CD14-positive monocyte (primary cell): ENCODE results near the gene KCNQ1OT1. TPM values are rescaled to one million over a fixed set of nuclear protein-coding genes. Genes with fewer than 3 reads are reported as not detected.

Experiments used
- DNase-seq, 3 donors: peaks; one replicate each; pipeline ENCODE4 v3.0.0-alpha.2; 2011 to 2022
- H2AFZ ChIP-seq: 2 replicates; pipeline ENCODE4 v1.6.0; 2012; ENCODE audit warnings: mild to moderate bottlenecking, low read depth, low read length, inconsistent platforms; ENCODE audit not compliant: insufficient read depth, poor library complexity, severe bottlenecking
- H3K27ac ChIP-seq, 2 donors: 1 replicate in 1 of 2; 2 replicates in 1 of 2; pipeline ENCODE4 v1.5.1; 2012 to 2013; ENCODE audit warnings: low read length in 2 of 2, control low read depth in 1 of 2, inconsistent platforms in 1 of 2, low read depth in 1 of 2, mild to moderate bottlenecking in 1 of 2
- H3K27me3 ChIP-seq, 2 donors: one replicate each; pipeline versions ENCODE4 v1.6.0 to v1.6.1; 2011 to 2013; ENCODE audit warnings: low read length in 2 of 2; ENCODE audit not compliant: control insufficient read depth in 2 of 2, insufficient read depth in 2 of 2
- H3K36me3 ChIP-seq, 2 donors: replicated peaks in 1 of 2; 1 replicate in 1 of 2; 2 replicates in 1 of 2; pipeline versions ENCODE4 v1.5.1 to v1.6.1; 2012 to 2013; ENCODE audit warnings: low read length in 2 of 2, control low read depth in 1 of 2, inconsistent platforms in 1 of 2, mild to moderate bottlenecking in 1 of 2; ENCODE audit not compliant: insufficient read depth in 2 of 2, control insufficient read depth in 1 of 2
- H3K4me1 ChIP-seq, 2 donors: 1 replicate in 1 of 2; 2 replicates in 1 of 2; pipeline versions ENCODE4 v1.5.1 to v1.6.1; 2012 to 2013; ENCODE audit warnings: low read length in 2 of 2, control low read depth in 1 of 2, inconsistent platforms in 1 of 2, mild to moderate bottlenecking in 1 of 2, moderate library complexity in 1 of 2; ENCODE audit not compliant: insufficient read depth in 2 of 2, control insufficient read depth in 1 of 2
- H3K4me2 ChIP-seq: replicated peaks from 2 replicates; pipeline ENCODE3; 2012; ENCODE audit warnings: low read length, moderate library complexity, mild to moderate bottlenecking; ENCODE audit not compliant: poor library complexity, severe bottlenecking; ENCODE audit errors: extremely low read depth
- H3K4me3 ChIP-seq, 3 experiments: fragments of 200-600 bp in 1 of 3; sonication (generic) in 1 of 3; replicated peaks in 1 of 3; 1 replicate in 2 of 3; 2 replicates in 1 of 3; pipeline ENCODE4 v1.5.1; 2011 to 2013; ENCODE audit warnings: low read length in 3 of 3, mild to moderate bottlenecking in 3 of 3, control low read depth in 2 of 3, low read depth in 2 of 3, inconsistent platforms in 1 of 3, moderate library complexity in 1 of 3
- H3K79me2 ChIP-seq: 2 replicates; pipeline ENCODE4 v1.6.0; 2012; ENCODE audit warnings: mild to moderate bottlenecking, control low read depth, inconsistent platforms, low read length, moderate library complexity; ENCODE audit not compliant: insufficient read depth
- H3K9ac ChIP-seq: 2 replicates; pipeline ENCODE4 v1.6.0; 2017; ENCODE audit warnings: low read length, mild to moderate bottlenecking; ENCODE audit not compliant: insufficient read depth, poor library complexity, severe bottlenecking
- H3K9me3 ChIP-seq, 2 donors: replicated peaks in 1 of 2; 1 replicate in 1 of 2; 2 replicates in 1 of 2; pipeline versions ENCODE4 v1.5.1 to v1.6.1; 2012 to 2013; ENCODE audit warnings: low read length in 2 of 2, control low read depth in 1 of 2; ENCODE audit not compliant: control insufficient read depth in 1 of 2, insufficient read depth in 1 of 2
- H4K20me1 ChIP-seq: 2 replicates; pipeline ENCODE4 v1.6.0; 2012; ENCODE audit warnings: mild to moderate bottlenecking, low read length, control low read depth, moderate library complexity; ENCODE audit not compliant: insufficient read depth
- H3K27ac Mint-ChIP-seq, 7 donors: one replicate each; pipeline ENCODE4 v1.8.0; 2020; ENCODE audit warnings: mild to moderate bottlenecking in 7 of 7, mixed read lengths in 7 of 7, moderate library complexity in 6 of 7, inconsistent platforms in 2 of 7
- H3K27me3 Mint-ChIP-seq, 3 donors: one replicate each; pipeline ENCODE4 v1.8.0; 2021 to 2022; ENCODE audit warnings: low read depth in 3 of 3, mild to moderate bottlenecking in 3 of 3, mixed read lengths in 3 of 3, moderate library complexity in 3 of 3, inconsistent platforms in 1 of 3
- H3K36me3 Mint-ChIP-seq, 2 donors: one replicate each; pipeline ENCODE4 v1.8.0; 2020; ENCODE audit warnings: mixed read lengths in 2 of 2, inconsistent platforms in 1 of 2, mild to moderate bottlenecking in 1 of 2
- H3K4me1 Mint-ChIP-seq: one replicate; pipeline ENCODE4 v1.8.0; 2020; ENCODE audit warnings: mild to moderate bottlenecking, mixed read lengths
- H3K4me3 Mint-ChIP-seq, 2 donors: one replicate each; pipeline ENCODE4 v1.8.0; 2020; ENCODE audit warnings: mild to moderate bottlenecking in 2 of 2, mixed read lengths in 2 of 2, moderate library complexity in 1 of 2
- H3K9me3 Mint-ChIP-seq, 7 donors: one replicate each; pipeline ENCODE4 v1.8.0; 2020 to 2022; ENCODE audit warnings: mixed read lengths in 7 of 7, mild to moderate bottlenecking in 6 of 7, moderate library complexity in 6 of 7, inconsistent platforms in 2 of 7
- WGBS: methylation state at CpG from one replicate; pipeline ENCODE4 v1.1.5; 2013; ENCODE audit warnings: missing lambda C conversion rate; ENCODE audit not compliant: insufficient coverage; 5-methylcytosine and 5-hydroxymethylcytosine counted together
- intact Hi-C, 2 donors: fragments of 100-400 bp; cut with micrococcal nuclease; formaldehyde crosslinking; loops; one replicate each; pipeline versions ENCODE4 v1.15.0 to v1.15.1; 2023
- polyA plus RNA-seq, 3 donors: library from polyadenylated mRNA; depleted of rRNA in 1 of 3; unstranded in 2 of 3; stranded (reverse) in 1 of 3; fragments of 300-500 nt in 2 of 3; fragments of >200 nt in 1 of 3; fragmentation: Illumina TruSeq in 2 of 3; gene quantifications; 1 replicate in 2 of 3; 2 replicates in 1 of 3; pipeline ENCODE4 v1.2.3, GENCODE V29; 2012 to 2021
- TF ChIP-seq, protein P1 (sequence below): fragments of 200-600 bp; IDR thresholded peaks from one replicate; pipeline ENCODE4 v1.8.0; 2022; ENCODE audit warnings: antibody characterized with exemption, mild to moderate bottlenecking

The KCNQ1OT1 gene
- polyA plus RNA-seq, 3 donors = 0.01 to 0.04 (median 0.03) TPM

DNA sequence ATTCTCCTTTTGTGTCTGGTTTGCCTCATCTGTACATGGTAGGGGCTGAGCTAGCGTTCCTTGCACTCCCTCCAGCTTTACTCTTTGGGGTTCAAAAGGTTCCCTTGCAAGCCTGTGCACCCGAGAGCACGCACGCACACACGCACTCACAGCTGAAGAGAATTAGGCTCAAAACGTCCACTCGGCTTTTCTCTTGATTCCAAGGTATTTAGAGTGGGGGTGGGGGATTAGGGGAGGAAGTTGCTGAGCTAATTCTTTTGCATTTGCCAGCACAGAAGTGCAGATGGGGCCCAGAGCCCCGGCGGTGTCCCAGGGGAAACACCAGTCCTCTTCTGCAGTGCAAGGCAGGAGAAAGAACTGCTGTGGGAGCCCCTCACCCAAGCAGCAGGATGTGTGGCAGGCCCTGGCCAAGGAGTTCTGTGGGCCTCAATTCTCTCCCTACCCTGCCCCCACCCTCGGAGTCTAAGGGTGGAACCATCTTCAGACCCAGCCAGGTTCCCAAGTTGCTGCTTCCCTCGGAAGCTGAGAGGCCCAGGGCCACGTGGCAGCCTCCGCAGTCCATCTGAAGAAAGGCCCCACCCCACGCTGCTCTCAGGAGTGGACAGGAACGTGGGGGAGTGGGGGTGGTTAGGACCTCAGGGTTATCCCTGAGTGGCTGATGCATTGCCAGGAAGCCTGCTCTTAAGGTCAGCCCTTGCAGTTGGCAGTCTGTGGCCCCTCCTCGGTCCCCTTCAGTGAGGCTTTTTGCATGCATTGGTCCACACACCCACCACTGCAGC, 3.8 kb upstream of the KCNQ1OT1 start:
- 70% methylated on average over 8 of the region's 16 CpGs for WGBS
- Histone ChIP-seq H4K20me1 (peaks cover 84% of the 10 kb centered on the region), H3K79me2 (peaks cover 7% of the 10 kb centered on the region), H3K36me3 (peaks cover 0 to 11% of the 10 kb centered on the region in 2 donors), H2AFZ (no peak overlapping the region), H3K27me3 (no peaks in the 10 kb centered on the region), H3K4me2 (no peak overlapping the region), H3K27ac (no peak overlapping the region), H3K9me3 (peaks cover 7 to 22% of the 10 kb centered on the region in 2 donors), H3K4me3 (no peak overlapping the region), H3K4me1 (peaks cover 18 to 20% of the 10 kb centered on the region in 2 donors), H3K9ac (no peak overlapping the region)
- Mint-ChIP-seq H3K27ac (no peak overlapping the region), H3K36me3 (peaks cover 23 to 27% of the 10 kb centered on the region in 2 donors), H3K9me3 (peaks cover 7 to 13% (median 10%) of the 10 kb centered on the region in 7 donors), H3K27me3 (peaks cover 2 to 7% (median 4%) of the 10 kb centered on the region in 3 donors), H3K4me3 (no peak overlapping the region), H3K4me1 (peaks cover 22% of the 10 kb centered on the region)
- intact Hi-C loops = no loop called here
- TF ChIP-seq, protein P1, sequence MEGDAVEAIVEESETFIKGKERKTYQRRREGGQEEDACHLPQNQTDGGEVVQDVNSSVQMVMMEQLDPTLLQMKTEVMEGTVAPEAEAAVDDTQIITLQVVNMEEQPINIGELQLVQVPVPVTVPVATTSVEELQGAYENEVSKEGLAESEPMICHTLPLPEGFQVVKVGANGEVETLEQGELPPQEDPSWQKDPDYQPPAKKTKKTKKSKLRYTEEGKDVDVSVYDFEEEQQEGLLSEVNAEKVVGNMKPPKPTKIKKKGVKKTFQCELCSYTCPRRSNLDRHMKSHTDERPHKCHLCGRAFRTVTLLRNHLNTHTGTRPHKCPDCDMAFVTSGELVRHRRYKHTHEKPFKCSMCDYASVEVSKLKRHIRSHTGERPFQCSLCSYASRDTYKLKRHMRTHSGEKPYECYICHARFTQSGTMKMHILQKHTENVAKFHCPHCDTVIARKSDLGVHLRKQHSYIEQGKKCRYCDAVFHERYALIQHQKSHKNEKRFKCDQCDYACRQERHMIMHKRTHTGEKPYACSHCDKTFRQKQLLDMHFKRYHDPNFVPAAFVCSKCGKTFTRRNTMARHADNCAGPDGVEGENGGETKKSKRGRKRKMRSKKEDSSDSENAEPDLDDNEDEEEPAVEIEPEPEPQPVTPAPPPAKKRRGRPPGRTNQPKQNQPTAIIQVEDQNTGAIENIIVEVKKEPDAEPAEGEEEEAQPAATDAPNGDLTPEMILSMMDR = no peak
- no peak for DNase-seq

DNA sequence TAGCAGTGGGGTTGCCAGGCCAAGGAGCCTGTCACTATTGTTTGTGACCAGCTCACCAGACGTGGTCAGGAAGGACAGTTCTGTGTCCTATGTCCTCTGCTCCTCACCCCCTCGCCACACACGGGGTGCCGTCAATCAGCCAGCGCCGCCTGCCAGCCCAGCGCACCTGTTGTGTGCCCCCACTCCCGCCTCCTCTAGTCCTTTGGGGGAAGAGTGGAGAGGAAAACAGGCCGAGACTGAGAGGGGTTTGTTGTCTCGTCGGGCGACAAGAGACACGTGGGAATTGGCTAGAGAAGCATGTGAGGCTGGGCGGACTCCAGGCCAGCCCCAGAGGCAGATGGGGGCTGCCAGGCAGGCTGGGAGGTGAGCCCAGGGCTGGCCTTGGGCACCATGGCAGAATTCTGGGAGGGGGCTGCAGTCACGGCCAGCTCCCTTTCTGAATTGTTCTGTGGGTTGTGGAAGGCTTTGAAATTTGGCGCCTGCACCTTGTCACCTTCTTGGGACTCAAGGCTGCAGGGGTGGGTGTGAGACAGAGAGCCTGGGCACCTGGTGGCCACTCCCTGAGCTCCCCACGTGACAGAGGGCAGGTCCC, 3.1 kb upstream of the KCNQ1OT1 start:
- Mint-ChIP-seq H3K27me3 (peaks cover 5 to 7% (median 7%) of the 10 kb centered on the region in 3 donors), H3K4me1 (peaks cover 28% of the 10 kb centered on the region), H3K36me3 (peaks cover 24 to 30% of the 10 kb centered on the region in 2 donors), H3K4me3 (no peak overlapping the region), H3K27ac (no peak overlapping the region), H3K9me3 (peaks cover 11 to 16% (median 13%) of the 10 kb centered on the region in 7 donors)
- peaks cover 4 to 14% of the 10 kb centered on the region in 2 donors for H3K36me3 ChIP-seq
- no peak for DNase-seq
- no peak overlapping the region for H3K27ac ChIP-seq
- no peak overlapping the region for H2AFZ ChIP-seq
- H3K27me3 ChIP-seq = no peaks in the 10 kb centered on the region
- peaks cover 23 to 26% of the 10 kb centered on the region in 2 donors for H3K4me1 ChIP-seq
- peaks cover 11 to 24% of the 10 kb centered on the region in 2 donors for H3K9me3 ChIP-seq
- H3K9ac ChIP-seq = no peak overlapping the region
- TF ChIP-seq, protein P1 = no peak
- no peak overlapping the region for H3K4me3 ChIP-seq
- peaks cover 7% of the 10 kb centered on the region for H3K79me2 ChIP-seq
- no peak overlapping the region for H3K4me2 ChIP-seq
- H4K20me1 ChIP-seq = peaks cover 83% of the 10 kb centered on the region
- WGBS = 89% methylated on average over 15 of the region's 17 CpGs
- intact Hi-C loops = no loop called here
